ENCODE measurements around the gene SEPTIN14.
"Not testable (repeated sequence)": the region's sequence is repeated elsewhere in the genome, so short reads cannot be mapped to it uniquely, and the experiment has no call there.

The SEPTIN14 gene

DNA sequence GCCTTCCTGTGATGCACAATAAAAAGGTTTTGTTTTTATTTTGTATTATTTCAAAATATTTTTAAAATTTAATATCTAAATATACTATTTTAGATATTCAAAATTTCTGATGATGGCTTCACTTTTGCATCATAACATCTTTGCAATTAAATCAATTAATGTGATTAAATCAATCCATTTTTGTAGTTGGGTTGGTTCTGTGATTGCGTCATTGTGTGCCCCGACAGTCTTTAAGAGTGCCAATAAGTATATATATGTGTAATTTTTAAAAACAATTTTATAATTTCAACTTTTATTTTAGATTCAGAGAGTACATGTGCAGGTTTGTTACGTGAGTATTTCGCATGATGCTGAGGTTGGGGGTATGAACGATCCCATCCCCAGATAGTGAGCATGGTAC is 70.5 kb downstream of the SEPTIN14 start:
- in situ Hi-C loops (cut with HindIII; ENCODE audit: low pct_ligation_motif_present, low pct_unique_long_range_greater_than_20kb, low sequenced_read_pairs) = no loop called here
- no peak for DNase-seq

DNA sequence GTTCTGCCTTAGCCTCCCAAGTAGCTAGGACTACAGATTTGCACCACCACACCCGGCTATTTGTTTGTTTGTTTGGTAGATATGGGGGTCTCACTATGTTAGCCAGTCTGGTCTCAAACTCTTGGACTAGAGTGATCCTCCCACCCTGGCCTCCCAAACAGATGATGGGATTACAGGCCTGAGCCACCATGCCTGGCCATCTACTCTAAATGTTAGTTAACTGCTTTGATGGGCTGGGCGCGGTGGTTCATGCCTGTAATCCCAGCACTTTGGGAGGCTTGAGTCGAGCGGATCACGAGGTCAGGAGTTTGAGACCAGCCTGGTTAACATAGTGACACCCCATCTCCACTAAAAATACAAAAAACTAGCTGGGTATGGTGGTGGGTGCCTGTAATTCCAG is 74.8 kb downstream of the SEPTIN14 start:
- no peak for DNase-seq
- in situ Hi-C loops (cut with HindIII; ENCODE audit: low pct_ligation_motif_present, low pct_unique_long_range_greater_than_20kb, low sequenced_read_pairs) = no loop called here

DNA sequence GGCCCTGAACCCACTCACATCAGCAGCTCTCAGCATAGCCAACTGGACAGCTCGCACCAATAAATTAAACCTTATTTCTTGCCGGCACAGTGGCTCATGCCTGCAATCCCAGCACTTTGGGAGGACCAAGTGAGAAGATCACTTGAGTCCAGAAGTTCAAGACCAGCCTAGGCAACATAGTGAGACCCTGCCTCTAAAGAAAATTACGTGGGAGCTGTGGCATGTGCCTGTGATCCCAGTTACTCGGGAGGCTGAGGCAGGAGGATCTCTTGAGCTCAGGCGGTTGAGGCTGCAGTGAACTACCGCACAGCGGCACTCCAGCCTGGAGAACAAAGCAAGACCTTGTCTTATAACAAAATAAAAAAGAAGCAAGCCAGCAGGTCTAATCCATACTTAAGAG is 75.7 kb downstream of the SEPTIN14 start:
- in situ Hi-C loops (cut with HindIII; ENCODE audit: low pct_ligation_motif_present, low pct_unique_long_range_greater_than_20kb, low sequenced_read_pairs) = no loop called here
- DNase-seq = no peak

DNA sequence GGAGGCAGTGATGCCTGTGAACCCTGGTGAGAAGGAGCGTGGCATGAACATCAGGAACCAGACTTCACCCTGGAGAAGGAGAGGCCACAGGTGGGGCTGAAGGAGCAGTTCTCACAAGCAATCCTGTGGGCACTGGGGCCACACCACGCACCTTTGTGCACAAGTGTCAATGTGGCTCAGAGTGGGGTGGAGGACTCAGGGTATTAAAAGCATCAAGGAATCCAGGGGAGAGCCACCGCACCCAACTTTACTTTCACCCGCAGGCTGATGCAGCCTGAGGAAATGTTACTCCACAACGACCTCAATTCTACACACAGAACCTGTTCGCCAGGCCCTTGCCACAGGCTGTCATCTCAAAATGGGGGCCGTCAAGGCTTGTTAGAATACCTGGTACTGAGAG is 77.1 kb downstream of the SEPTIN14 start:
- DNase-seq; in situ Hi-C loops (cut with HindIII; ENCODE audit: low pct_ligation_motif_present, low pct_unique_long_range_greater_than_20kb, low sequenced_read_pairs): not testable (repeated sequence)

DNA sequence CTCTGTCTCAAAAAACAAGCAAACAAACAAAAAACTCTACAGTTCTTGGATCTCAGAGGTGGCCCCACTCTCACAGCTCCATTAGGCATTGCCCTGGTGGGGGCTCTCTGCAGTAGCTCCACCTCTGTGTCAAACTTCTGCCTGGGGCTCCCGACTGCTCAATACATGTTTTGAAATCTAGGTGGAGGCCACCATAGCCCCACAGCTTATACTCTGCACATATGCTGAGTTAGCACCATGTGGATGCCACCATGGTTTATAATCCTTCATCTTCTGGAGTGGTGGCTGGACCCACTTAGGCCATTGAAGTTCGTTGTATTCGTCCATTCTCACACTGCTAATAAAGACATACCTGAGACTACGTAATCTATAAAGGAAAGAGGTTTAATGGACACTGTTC is 78.4 kb downstream of the SEPTIN14 start:
- no peak for DNase-seq
- in situ Hi-C loops (cut with HindIII; ENCODE audit: low pct_ligation_motif_present, low pct_unique_long_range_greater_than_20kb, low sequenced_read_pairs) = no loop called here

DNA sequence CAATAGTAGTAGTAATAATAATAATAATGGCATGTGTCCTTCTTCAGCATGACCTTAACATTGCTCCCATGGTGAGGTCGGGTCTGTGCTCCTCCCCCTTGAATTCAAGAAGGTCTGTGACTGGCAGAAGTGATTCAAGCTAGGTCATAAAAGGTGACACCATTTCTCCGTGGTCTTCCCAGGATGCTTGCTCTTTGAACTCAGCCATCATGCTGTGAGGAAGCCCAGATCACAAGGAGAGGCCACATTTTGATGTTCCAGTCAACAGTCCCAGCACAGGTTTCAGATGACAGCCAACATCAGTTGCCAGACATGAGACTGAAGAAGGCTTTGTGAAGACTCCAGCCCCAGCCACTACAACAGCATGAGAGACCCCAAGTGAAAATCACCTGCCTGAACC is 83.9 kb downstream of the SEPTIN14 start:
- no peak for DNase-seq
- in situ Hi-C loops (cut with HindIII; ENCODE audit: low pct_ligation_motif_present, low pct_unique_long_range_greater_than_20kb, low sequenced_read_pairs) = no loop called here

DNA sequence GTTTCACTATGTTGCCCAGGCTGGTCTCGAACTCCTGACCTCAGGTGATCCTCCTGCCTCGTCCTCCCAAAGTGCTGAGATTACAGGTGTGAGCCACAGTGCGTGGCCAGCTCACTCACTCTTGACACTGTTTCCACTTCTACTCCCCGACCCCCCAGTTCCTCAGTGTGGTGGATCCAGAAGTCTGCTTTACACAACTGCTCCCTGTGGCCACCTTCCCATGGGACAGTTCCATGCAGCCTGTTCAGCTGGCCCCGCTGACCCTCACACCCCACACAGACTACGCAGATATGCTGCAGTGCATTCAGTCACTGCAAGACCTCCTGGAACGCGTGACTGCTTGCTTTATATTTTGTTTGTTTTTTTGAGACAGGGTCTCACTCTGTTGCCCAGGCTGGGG is 86.4 kb downstream of the SEPTIN14 start:
- DNase-seq = no peak
- in situ Hi-C loops (cut with HindIII; ENCODE audit: low pct_ligation_motif_present, low pct_unique_long_range_greater_than_20kb, low sequenced_read_pairs) = no loop called here

DNA sequence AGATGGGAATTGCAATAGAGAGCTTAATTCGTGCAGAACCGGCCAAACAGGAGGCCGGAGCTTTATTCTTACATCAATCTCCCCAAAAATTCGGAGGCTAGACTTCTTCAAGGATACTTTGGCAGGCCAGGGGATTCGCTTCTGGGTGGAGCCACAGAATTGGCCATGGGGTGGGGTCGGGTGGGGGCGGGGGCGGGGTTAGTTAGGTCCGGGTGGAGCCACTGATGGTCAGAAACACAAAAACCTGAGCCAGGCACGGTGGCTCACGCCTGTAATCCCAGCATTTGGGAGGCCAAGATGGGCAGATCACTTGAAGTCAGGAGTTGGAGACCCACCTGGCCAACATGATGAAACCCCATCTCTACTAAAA is 87.5 kb downstream of the SEPTIN14 start:
- DNase-seq = no peak
- in situ Hi-C loops (cut with HindIII; ENCODE audit: low pct_ligation_motif_present, low pct_unique_long_range_greater_than_20kb, low sequenced_read_pairs) = no loop called here

DNA sequence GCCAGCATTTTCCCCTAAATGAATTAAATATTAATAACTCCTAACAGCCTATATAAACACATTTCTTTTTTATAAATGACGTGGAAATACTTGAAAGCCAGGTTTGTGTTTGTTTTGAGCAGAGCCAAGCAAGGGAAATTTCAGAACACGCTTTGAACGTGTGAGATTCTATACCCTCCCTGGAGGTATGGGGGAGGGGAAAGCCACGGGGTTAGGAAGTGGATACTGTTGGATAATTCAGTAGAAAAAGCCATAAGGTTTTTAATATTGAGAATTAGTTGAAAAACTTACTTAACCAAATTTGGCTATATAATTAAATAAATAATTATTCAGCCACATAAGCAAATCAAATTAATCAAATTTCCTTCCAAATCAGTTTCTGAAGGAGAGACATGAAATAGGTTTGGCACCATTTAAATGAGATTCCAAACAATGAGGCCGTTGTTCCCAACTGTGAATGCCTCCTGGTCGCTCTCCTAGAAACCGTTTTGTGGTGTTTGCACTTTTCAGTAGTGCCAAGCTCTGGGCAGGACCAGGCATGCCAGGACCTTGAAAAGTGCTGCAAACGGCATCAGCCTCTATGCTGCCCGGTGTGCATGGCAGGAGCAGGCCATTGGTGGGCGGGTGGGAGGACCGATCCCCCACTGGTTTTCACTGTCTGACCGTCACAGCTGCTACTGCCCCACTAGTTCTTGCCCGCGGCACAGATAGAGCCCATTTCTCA is 88.1 kb downstream of the SEPTIN14 start:
- in situ Hi-C loops (cut with HindIII; ENCODE audit: low pct_ligation_motif_present, low pct_unique_long_range_greater_than_20kb, low sequenced_read_pairs) = no loop called here
- DNase-seq = no peak

DNA sequence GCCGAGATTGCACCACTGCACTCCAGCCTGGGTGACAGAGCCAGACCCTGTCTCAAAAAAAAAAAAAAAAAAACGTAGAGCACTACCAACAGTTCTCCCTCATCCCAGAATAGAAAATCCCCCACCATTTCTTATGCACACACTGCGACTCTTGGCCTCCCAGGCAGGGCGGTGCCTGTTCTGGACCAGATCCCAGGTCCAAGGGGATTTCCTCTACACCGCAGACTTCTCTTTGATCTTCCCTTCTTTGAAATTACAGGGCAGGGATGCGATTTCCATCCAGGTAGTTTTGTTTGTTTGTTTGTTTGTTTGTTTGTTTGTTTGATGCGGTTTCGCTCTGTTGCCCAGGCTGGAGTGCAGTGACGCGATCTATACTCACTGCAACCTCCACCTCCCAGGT is 91.8 kb downstream of the SEPTIN14 start:
- in situ Hi-C loops (cut with HindIII; ENCODE audit: low pct_ligation_motif_present, low pct_unique_long_range_greater_than_20kb, low sequenced_read_pairs) = no loop called here
- no peak for DNase-seq

DNA sequence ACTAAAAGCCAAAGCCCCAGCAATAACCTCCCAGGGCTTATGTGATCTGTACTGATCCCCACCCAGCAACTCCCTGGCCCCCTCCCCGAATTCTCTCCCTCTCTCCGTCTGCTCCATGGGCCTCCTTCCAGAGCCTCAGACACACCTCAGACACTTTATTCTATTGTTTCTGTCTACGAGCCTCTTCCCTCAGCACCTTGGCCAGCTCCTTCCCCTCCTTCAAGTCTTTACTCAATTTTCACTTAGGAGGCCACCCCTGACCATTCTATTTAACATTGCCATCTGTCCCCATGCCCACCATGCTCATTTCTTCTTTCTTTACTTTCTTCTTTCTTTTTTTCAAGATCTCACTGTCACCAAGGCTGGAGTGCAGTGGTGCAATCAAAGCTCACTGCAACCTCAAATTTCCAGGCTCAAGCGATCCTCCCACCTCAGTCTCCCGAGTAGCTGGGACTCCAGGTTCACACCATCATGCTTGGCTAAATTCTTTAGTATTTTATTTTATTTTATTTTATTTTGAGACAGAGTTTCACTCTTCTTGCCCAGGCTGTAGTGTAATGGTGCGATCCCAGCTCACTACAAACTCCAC is 109.2 kb downstream of the SEPTIN14 start:
- in situ Hi-C loops (cut with HindIII; ENCODE audit: low pct_ligation_motif_present, low pct_unique_long_range_greater_than_20kb, low sequenced_read_pairs); DNase-seq: not testable (repeated sequence)

DNA sequence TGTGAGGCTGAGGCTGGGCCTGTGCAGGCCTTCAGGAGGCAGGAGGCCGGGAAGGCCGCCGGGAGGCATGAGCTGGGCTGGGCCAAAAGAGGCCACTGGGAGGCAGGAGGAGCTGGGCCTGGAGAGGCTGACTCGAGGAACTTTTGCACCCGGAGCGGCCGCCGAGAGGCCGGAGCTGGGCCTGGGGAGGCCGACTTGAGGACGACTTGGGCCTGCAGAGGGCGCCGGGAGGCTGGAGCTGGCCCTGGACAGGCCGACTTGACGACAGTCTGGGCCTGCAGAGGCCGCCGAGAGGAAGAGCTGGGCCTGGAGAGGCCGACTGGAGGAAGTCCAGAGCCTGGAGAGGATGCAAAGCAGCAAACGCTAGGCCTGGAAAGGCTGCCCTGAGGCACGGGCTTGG is 117.8 kb downstream of the SEPTIN14 start:
- DNase-seq; in situ Hi-C loops (cut with HindIII; ENCODE audit: low pct_ligation_motif_present, low pct_unique_long_range_greater_than_20kb, low sequenced_read_pairs): not testable (repeated sequence)

All from ACHN (cell line).